GM10266 (cell line): ENCODE data around the gene CNTRL.
A peak's percentile ranks its signal among the peaks of the same experiment; 100 is the strongest.
"Not testable (repeated sequence)": the region's sequence is repeated elsewhere in the genome, so short reads cannot be mapped to it uniquely, and the experiment has no call there.

Source experiments
- DNase-seq: peaks from one replicate; pipeline ENCODE4 v3.0.0; 2012; ENCODE audit errors: extremely low spot score
- CTCF ChIP-seq: IDR thresholded peaks from 2 replicates; pipeline ENCODE4 v1.5.1; 2012; ENCODE audit warnings: mild to moderate bottlenecking, low read depth; ENCODE audit not compliant: control insufficient read depth, insufficient read depth; ENCODE audit errors: missing control alignments

CNTRL gene

GRCh38 chr9:121169094-121169601, 94.4 kb downstream of the CNTRL start:
- DNase-seq: no peak
- TF ChIP-seq CTCF: peak; percentile 20

- DNase-seq: no peak
- no peak for TF ChIP-seq CTCF
These were observed 96.5 kb downstream of the CNTRL start for GRCh38 chr9:121171236-121171635.

- no peak for TF ChIP-seq CTCF
- DNase-seq: no peak
These were observed 98.2 kb downstream of the CNTRL start for GRCh38 chr9:121172726-121173487.

- no peak for TF ChIP-seq CTCF
- no peak for DNase-seq
These were observed 98.7 kb downstream of the CNTRL start for GRCh38 chr9:121173501-121173900.

GRCh38 chr9:121178676-121179372, 104.1 kb downstream of the CNTRL start:
- TF ChIP-seq CTCF: no peak
- DNase-seq: no peak

- not testable (repeated sequence) for DNase-seq
These were observed 104.6 kb downstream of the CNTRL start for GRCh38 chr9:121179373-121179721.

- no peak for TF ChIP-seq CTCF
These were observed 105.4 kb downstream of the CNTRL start for GRCh38 chr9:121179930-121180681.

More at GRCh38 chr9:121179930-121180681, 105.4 kb downstream of the CNTRL start:
- DNase-seq: no peak
